HepG2 (cell line): ENCODE results near the gene MCRIP2. TPM values are rescaled to one million over a fixed set of nuclear protein-coding genes. Genes with fewer than 3 reads are reported as not detected.

ENCODE experiments used
- IRX3 ChIP-seq: sonication (generic); formaldehyde crosslinking; IDR thresholded peaks from 2 replicates; pipeline ENCODE4 v1.8.1; 2023; ENCODE audit warnings: mild to moderate bottlenecking, low read depth, missing genetic modification reagents, borderline replicate concordance
- MEIS2 ChIP-seq: sonication (generic); formaldehyde crosslinking; IDR thresholded peaks from 2 replicates; pipeline ENCODE4 v1.9.0; 2021; ENCODE audit warnings: mild to moderate bottlenecking, missing genetic modification reagents
- PHF5A ChIP-seq: IDR thresholded peaks from one replicate; pipeline ENCODE4 v1.6.1; 2018; ENCODE audit warnings: low read depth, missing genetic modification reagents; ENCODE audit not compliant: unreplicated experiment
- PHF8 ChIP-seq: sonication (generic); formaldehyde crosslinking; IDR thresholded peaks from 2 replicates; pipeline ENCODE4 v1.5.0; 2020; ENCODE audit warnings: missing genetic modification reagents
- TMF1 ChIP-seq: sonication (generic); formaldehyde crosslinking; IDR thresholded peaks from 2 replicates; pipeline ENCODE4 v1.8.1; 2022; ENCODE audit warnings: low read depth, missing genetic modification reagents
- YEATS4 ChIP-seq: sonication (generic); formaldehyde crosslinking; IDR thresholded peaks from 2 replicates; pipeline ENCODE4 v1.4.0; 2020; ENCODE audit warnings: missing genetic modification reagents, borderline replicate concordance
- ZNF253 ChIP-seq: sonication (generic); formaldehyde crosslinking; IDR thresholded peaks from 2 replicates; pipeline ENCODE4 v1.8.0; 2022; ENCODE audit warnings: mild to moderate bottlenecking, missing genetic modification reagents, borderline replicate concordance
- ZNF543 ChIP-seq: sonication (generic); formaldehyde crosslinking; IDR thresholded peaks from 2 replicates; pipeline ENCODE4 v1.4.0; 2020; ENCODE audit warnings: mild to moderate bottlenecking, missing genetic modification reagents
- ZNF564 ChIP-seq: sonication (generic); formaldehyde crosslinking; IDR thresholded peaks from 2 replicates; pipeline ENCODE4 v1.8.1; 2023; ENCODE audit warnings: mild to moderate bottlenecking, missing genetic modification reagents
- polyA plus RNA-seq, 8 experiments: library from polyadenylated mRNA; depleted of rRNA in 3 of 8; stranded (reverse) in 7 of 8; unstranded in 1 of 8; fragments of >200 nt; fragmentation: Illumina TruSeq in 4 of 8; extraction: Trizol in 4 of 8; gene quantifications; 2 replicates each; pipeline versions ENCODE4 v1.2.1 to v1.2.3, GENCODE V29; 2011 to 2016; ENCODE audit warnings: low read depth in 4 of 8, missing spikeins in 1 of 8, mixed read lengths in 1 of 8; ENCODE audit not compliant: insufficient read depth in 1 of 8
- total RNA-seq, 5 experiments: library from RNA; depleted of rRNA; stranded (reverse); fragments of >200 nt; fragmentation: Illumina TruSeq; extraction: Trizol; gene quantifications; 2 replicates each; pipeline ENCODE4 v1.2.3, GENCODE V29; 2016; ENCODE audit warnings: low read depth in 1 of 5
- TF ChIP-seq, protein P1 (sequence below): IDR thresholded peaks from 2 replicates; pipeline ENCODE4 v1.6.1; 2016; ENCODE audit warnings: low read depth, control low read depth
- TF ChIP-seq, protein P2 (sequence below): sonication (generic); formaldehyde crosslinking; conservative IDR thresholded peaks from 2 replicates; pipeline ENCODE4 v1.4.0; 2020; ENCODE audit warnings: mild to moderate bottlenecking, missing genetic modification reagents, moderate library complexity
- TF ChIP-seq, protein P3 (sequence below): sonication (generic); formaldehyde crosslinking; IDR thresholded peaks from 2 replicates; pipeline ENCODE4 v1.5.1; 2020; ENCODE audit warnings: mild to moderate bottlenecking, moderate library complexity, missing genetic modification reagents
- TF ChIP-seq, protein P4 (sequence below): sonication (generic); formaldehyde crosslinking; IDR thresholded peaks from 2 replicates; pipeline ENCODE4 v1.4.0; 2020; ENCODE audit warnings: low read depth, missing genetic modification reagents
- TF ChIP-seq, protein P5 (sequence below): fragments of 450-650 bp; IDR thresholded peaks from 2 replicates; pipeline ENCODE4 v1.6.1; 2017; ENCODE audit warnings: mild to moderate bottlenecking

MCRIP2 gene
- total and polyA plus RNA-seq, 2 of the 13 experiments (the other 11 are each of a cell fraction or from before 2014, with no cell fraction given): 39.6 to 76.7 TPM

DNA sequence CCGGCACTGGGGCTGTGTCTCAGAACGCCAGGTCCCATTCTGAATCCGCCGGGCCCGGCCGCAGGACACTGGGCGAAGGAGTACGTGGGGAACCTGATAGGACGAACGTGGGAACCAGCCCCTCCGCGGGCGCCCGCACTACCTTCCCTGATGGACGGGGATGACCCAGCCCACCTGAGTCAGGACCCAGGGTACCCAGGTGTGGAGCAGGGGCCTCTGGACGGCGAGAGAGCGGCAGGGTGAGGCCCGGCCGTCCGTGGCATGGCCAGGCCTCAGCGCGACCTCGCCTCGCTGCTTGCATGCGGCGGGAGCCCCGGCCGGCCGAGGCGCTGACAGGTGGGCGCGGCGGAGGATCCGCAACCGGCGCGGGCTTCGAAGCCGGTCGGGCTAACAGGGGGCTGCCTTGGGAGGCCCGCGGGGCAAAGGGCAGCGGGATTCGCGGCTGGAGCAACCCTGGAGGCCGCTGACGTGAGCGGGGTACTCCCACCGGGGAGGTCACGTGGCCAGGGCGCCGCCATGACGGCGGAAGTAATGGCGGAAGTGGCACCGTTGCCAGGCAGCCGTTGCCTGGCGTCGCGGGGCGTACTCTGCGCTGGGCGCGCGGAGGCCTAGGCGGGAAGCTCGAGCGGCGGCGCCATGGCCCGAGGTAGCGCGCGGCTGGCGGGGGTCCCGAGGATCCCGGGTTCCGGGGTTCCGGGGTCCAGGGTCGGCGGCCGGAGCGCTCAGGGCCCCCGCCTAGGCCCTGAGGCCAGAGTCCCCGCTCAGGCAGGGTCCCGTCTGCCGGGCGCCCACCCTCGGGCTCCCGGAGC, 7.4 kb downstream of the MCRIP2 start, which contains the start of gene WDR90 (continued):
- TF ChIP-seq, protein P1, sequence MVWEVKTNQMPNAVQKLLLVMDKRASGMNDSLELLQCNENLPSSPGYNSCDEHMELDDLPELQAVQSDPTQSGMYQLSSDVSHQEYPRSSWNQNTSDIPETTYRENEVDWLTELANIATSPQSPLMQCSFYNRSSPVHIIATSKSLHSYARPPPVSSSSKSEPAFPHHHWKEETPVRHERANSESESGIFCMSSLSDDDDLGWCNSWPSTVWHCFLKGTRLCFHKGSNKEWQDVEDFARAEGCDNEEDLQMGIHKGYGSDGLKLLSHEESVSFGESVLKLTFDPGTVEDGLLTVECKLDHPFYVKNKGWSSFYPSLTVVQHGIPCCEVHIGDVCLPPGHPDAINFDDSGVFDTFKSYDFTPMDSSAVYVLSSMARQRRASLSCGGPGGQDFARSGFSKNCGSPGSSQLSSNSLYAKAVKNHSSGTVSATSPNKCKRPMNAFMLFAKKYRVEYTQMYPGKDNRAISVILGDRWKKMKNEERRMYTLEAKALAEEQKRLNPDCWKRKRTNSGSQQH (CRISPR knock-in tag): peak; percentile 93
- TF ChIP-seq PHF5A (CRISPR knock-in tag) (no peak), ZNF564 (CRISPR knock-in tag) (peak; percentile 69; the same call in 1 of the 2 replicates), TMF1 (peak; percentile 85), ZNF543 (CRISPR knock-in tag) (peak; percentile 54; the same call in 1 of the 2 replicates), YEATS4 (CRISPR knock-in tag) (peak; percentile 80; the same call in 1 of the 2 replicates), IRX3 (CRISPR knock-in tag) (peak; percentile 89), PHF8 (CRISPR knock-in tag) (peak; percentile 86), ZNF253 (CRISPR knock-in tag) (no peak; the same call in 1 of the 2 replicates), MEIS2 (CRISPR knock-in tag) (no peak)
- TF ChIP-seq, protein P2, sequence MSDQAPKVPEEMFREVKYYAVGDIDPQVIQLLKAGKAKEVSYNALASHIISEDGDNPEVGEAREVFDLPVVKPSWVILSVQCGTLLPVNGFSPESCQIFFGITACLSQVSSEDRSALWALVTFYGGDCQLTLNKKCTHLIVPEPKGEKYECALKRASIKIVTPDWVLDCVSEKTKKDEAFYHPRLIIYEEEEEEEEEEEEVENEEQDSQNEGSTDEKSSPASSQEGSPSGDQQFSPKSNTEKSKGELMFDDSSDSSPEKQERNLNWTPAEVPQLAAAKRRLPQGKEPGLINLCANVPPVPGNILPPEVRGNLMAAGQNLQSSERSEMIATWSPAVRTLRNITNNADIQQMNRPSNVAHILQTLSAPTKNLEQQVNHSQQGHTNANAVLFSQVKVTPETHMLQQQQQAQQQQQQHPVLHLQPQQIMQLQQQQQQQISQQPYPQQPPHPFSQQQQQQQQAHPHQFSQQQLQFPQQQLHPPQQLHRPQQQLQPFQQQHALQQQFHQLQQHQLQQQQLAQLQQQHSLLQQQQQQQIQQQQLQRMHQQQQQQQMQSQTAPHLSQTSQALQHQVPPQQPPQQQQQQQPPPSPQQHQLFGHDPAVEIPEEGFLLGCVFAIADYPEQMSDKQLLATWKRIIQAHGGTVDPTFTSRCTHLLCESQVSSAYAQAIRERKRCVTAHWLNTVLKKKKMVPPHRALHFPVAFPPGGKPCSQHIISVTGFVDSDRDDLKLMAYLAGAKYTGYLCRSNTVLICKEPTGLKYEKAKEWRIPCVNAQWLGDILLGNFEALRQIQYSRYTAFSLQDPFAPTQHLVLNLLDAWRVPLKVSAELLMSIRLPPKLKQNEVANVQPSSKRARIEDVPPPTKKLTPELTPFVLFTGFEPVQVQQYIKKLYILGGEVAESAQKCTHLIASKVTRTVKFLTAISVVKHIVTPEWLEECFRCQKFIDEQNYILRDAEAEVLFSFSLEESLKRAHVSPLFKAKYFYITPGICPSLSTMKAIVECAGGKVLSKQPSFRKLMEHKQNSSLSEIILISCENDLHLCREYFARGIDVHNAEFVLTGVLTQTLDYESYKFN (CRISPR knock-in tag): peak; percentile 75
- TF ChIP-seq, protein P3, sequence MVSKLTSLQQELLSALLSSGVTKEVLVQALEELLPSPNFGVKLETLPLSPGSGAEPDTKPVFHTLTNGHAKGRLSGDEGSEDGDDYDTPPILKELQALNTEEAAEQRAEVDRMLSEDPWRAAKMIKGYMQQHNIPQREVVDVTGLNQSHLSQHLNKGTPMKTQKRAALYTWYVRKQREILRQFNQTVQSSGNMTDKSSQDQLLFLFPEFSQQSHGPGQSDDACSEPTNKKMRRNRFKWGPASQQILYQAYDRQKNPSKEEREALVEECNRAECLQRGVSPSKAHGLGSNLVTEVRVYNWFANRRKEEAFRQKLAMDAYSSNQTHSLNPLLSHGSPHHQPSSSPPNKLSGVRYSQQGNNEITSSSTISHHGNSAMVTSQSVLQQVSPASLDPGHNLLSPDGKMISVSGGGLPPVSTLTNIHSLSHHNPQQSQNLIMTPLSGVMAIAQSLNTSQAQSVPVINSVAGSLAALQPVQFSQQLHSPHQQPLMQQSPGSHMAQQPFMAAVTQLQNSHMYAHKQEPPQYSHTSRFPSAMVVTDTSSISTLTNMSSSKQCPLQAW (CRISPR knock-in tag): no peak
- TF ChIP-seq, protein P4, sequence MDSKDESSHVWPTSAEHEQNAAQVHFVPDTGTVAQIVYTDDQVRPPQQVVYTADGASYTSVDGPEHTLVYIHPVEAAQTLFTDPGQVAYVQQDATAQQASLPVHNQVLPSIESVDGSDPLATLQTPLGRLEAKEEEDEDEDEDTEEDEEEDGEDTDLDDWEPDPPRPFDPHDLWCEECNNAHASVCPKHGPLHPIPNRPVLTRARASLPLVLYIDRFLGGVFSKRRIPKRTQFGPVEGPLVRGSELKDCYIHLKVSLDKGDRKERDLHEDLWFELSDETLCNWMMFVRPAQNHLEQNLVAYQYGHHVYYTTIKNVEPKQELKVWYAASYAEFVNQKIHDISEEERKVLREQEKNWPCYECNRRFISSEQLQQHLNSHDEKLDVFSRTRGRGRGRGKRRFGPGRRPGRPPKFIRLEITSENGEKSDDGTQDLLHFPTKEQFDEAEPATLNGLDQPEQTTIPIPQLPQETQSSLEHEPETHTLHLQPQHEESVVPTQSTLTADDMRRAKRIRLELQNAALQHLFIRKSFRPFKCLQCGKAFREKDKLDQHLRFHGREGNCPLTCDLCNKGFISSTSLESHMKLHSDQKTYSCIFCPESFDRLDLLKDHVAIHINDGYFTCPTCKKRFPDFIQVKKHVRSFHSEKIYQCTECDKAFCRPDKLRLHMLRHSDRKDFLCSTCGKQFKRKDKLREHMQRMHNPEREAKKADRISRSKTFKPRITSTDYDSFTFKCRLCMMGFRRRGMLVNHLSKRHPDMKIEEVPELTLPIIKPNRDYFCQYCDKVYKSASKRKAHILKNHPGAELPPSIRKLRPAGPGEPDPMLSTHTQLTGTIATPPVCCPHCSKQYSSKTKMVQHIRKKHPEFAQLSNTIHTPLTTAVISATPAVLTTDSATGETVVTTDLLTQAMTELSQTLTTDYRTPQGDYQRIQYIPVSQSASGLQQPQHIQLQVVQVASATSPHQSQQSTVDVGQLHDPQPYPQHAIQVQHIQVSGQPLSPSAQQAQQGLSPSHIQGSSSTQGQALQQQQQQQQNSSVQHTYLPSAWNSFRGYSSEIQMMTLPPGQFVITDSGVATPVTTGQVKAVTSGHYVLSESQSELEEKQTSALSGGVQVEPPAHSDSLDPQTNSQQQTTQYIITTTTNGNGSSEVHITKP (CRISPR knock-in tag): no peak; the same call in 1 of the 2 replicates
- TF ChIP-seq, protein P5, sequence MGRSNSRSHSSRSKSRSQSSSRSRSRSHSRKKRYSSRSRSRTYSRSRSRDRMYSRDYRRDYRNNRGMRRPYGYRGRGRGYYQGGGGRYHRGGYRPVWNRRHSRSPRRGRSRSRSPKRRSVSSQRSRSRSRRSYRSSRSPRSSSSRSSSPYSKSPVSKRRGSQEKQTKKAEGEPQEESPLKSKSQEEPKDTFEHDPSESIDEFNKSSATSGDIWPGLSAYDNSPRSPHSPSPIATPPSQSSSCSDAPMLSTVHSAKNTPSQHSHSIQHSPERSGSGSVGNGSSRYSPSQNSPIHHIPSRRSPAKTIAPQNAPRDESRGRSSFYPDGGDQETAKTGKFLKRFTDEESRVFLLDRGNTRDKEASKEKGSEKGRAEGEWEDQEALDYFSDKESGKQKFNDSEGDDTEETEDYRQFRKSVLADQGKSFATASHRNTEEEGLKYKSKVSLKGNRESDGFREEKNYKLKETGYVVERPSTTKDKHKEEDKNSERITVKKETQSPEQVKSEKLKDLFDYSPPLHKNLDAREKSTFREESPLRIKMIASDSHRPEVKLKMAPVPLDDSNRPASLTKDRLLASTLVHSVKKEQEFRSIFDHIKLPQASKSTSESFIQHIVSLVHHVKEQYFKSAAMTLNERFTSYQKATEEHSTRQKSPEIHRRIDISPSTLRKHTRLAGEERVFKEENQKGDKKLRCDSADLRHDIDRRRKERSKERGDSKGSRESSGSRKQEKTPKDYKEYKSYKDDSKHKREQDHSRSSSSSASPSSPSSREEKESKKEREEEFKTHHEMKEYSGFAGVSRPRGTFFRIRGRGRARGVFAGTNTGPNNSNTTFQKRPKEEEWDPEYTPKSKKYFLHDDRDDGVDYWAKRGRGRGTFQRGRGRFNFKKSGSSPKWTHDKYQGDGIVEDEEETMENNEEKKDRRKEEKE: no peak
